Raji (cell line): ENCODE data around the gene ZNF414.

Source experiments
- POLR2A ChIP-seq: IDR thresholded peaks from 2 replicates; pipeline ENCODE4 v1.6.1; 2011; ENCODE audit warnings: low read depth, low read length, control low read depth; ENCODE audit not compliant: insufficient read depth

Gene ZNF414

GRCh38 chr19:8487137-8487851 is 26.7 kb downstream of the ZNF414 start:
- no peak for TF ChIP-seq POLR2A

- no peak for TF ChIP-seq POLR2A
These were observed 27.3 kb downstream of the ZNF414 start for GRCh38 chr19:8486661-8487136.

- no peak for TF ChIP-seq POLR2A
These were observed 28.2 kb downstream of the ZNF414 start for GRCh38 chr19:8485561-8486371.

GRCh38 chr19:8484331-8484894 is 29.6 kb downstream of the ZNF414 start:
- TF ChIP-seq POLR2A = no peak

- TF ChIP-seq POLR2A = no peak
These were observed 30.8 kb downstream of the ZNF414 start for GRCh38 chr19:8483165-8483564.

- TF ChIP-seq POLR2A = no peak
These were observed 31.3 kb downstream of the ZNF414 start for GRCh38 chr19:8482696-8483095.

GRCh38 chr19:8481616-8482015 is 32.4 kb downstream of the ZNF414 start:
- TF ChIP-seq POLR2A = no peak

GRCh38 chr19:8481201-8481600 is 32.8 kb downstream of the ZNF414 start:
- no peak for TF ChIP-seq POLR2A

- no peak for TF ChIP-seq POLR2A
These were observed 35.4 kb downstream of the ZNF414 start for GRCh38 chr19:8478598-8478997.

- TF ChIP-seq POLR2A = no peak
These were observed 36.1 kb downstream of the ZNF414 start for GRCh38 chr19:8477889-8478288.

GRCh38 chr19:8476524-8476923 is 37.4 kb downstream of the ZNF414 start:
- TF ChIP-seq POLR2A = no peak

- no peak for TF ChIP-seq POLR2A
These were observed 39.0 kb downstream of the ZNF414 start for GRCh38 chr19:8475005-8475404.

- TF ChIP-seq POLR2A = no peak
These were observed 40.1 kb downstream of the ZNF414 start for GRCh38 chr19:8473648-8474476.

- TF ChIP-seq POLR2A = no peak
These were observed 44.2 kb downstream of the ZNF414 start for GRCh38 chr19:8469613-8470368.
